Measurements from ENCODE around the gene SCAF4. TPM values are rescaled to one million over a fixed set of nuclear protein-coding genes. Genes with fewer than 3 reads are reported as not detected.
"Not testable (repeated sequence)": the region's sequence is repeated elsewhere in the genome, so short reads cannot be mapped to it uniquely, and the experiment has no call there.

Gene SCAF4
- total and polyA plus RNA-seq, 9 donors: 5.8 to 28.1 (median 23.8) TPM

- not testable (repeated sequence) for H3K27me3 ChIP-seq (ENCODE audit: control insufficient read depth, insufficient read depth, low read length); H3K4me1 ChIP-seq (ENCODE audit: control insufficient read depth, insufficient read depth, low read length); H3K4me3 ChIP-seq (ENCODE audit: low read length); H3K36me3 ChIP-seq (ENCODE audit: control insufficient read depth, insufficient read depth, low read length); H3K27ac ChIP-seq (ENCODE audit: low read length); DNase-seq; H3K9me3 ChIP-seq (replicated peaks; ENCODE audit: control insufficient read depth, low read depth, low read length)
- 68% methylated on average over 5 of the region's 21 CpGs for WGBS (ENCODE audit: insufficient coverage)
Observed at GRCh38 chr21:31654821-31655580, 76.9 kb downstream of the SCAF4 start.

GRCh38 chr21:31654340-31654739, 77.6 kb downstream of the SCAF4 start:
- Histone ChIP-seq H3K27me3 (ENCODE audit: control insufficient read depth, insufficient read depth, low read length) (no peaks in the 10 kb centered on the region), H3K27ac (ENCODE audit: low read length) (no peak overlapping the region), H3K4me3 (ENCODE audit: low read length) (no peak overlapping the region), H3K9me3 (replicated peaks; ENCODE audit: control insufficient read depth, low read depth, low read length) (no peaks in the 10 kb centered on the region), H3K36me3 (ENCODE audit: control insufficient read depth, insufficient read depth, low read length) (no peaks in the 10 kb centered on the region), H3K4me1 (ENCODE audit: control insufficient read depth, insufficient read depth, low read length) (no peaks in the 10 kb centered on the region)
- 90% methylated on average over 19 of the region's 20 CpGs for WGBS (ENCODE audit: insufficient coverage)
- DNase-seq: no peak

GRCh38 chr21:31651491-31651890, 80.4 kb downstream of the SCAF4 start:
- not testable (repeated sequence) for H3K27ac ChIP-seq (ENCODE audit: low read length)
- WGBS (ENCODE audit: insufficient coverage): no CpG with 5 or more reads among the region's 4 CpGs

GRCh38 chr21:31650930-31651329, 81.0 kb downstream of the SCAF4 start:
- Histone ChIP-seq H3K27ac (ENCODE audit: low read length) (no peak overlapping the region), H3K36me3 (ENCODE audit: control insufficient read depth, insufficient read depth, low read length) (no peaks in the 10 kb centered on the region), H3K27me3 (ENCODE audit: control insufficient read depth, insufficient read depth, low read length) (no peaks in the 10 kb centered on the region), H3K4me1 (ENCODE audit: control insufficient read depth, insufficient read depth, low read length) (no peaks in the 10 kb centered on the region), H3K9me3 (replicated peaks; ENCODE audit: control insufficient read depth, low read depth, low read length) (no peaks in the 10 kb centered on the region), H3K4me3 (ENCODE audit: low read length) (no peak overlapping the region)
- no CpG with 5 or more reads among the region's 3 CpGs for WGBS (ENCODE audit: insufficient coverage)
- no peak for DNase-seq

More at GRCh38 chr21:31651491-31651890, 80.4 kb downstream of the SCAF4 start:
- not testable (repeated sequence) for H3K36me3 ChIP-seq (ENCODE audit: control insufficient read depth, insufficient read depth, low read length); DNase-seq; H3K4me1 ChIP-seq (ENCODE audit: control insufficient read depth, insufficient read depth, low read length); H3K9me3 ChIP-seq (replicated peaks; ENCODE audit: control insufficient read depth, low read depth, low read length); H3K27me3 ChIP-seq (ENCODE audit: control insufficient read depth, insufficient read depth, low read length); H3K4me3 ChIP-seq (ENCODE audit: low read length)

- no peak for DNase-seq
- Histone ChIP-seq H3K4me1 (ENCODE audit: control insufficient read depth, insufficient read depth, low read length) (no peaks in the 10 kb centered on the region), H3K27me3 (ENCODE audit: control insufficient read depth, insufficient read depth, low read length) (no peaks in the 10 kb centered on the region), H3K9me3 (replicated peaks; ENCODE audit: control insufficient read depth, low read depth, low read length) (no peaks in the 10 kb centered on the region), H3K4me3 (ENCODE audit: low read length) (no peak overlapping the region), H3K27ac (ENCODE audit: low read length) (no peak overlapping the region), H3K36me3 (ENCODE audit: control insufficient read depth, insufficient read depth, low read length) (no peaks in the 10 kb centered on the region)
- WGBS (ENCODE audit: insufficient coverage): no CpG with 5 or more reads among the region's 3 CpGs
Observed at GRCh38 chr21:31647650-31648049, 84.3 kb downstream of the SCAF4 start.

GRCh38 chr21:31644643-31645042, 87.3 kb downstream of the SCAF4 start:
- no peaks in the 10 kb centered on the region for H3K36me3 ChIP-seq (ENCODE audit: control insufficient read depth, insufficient read depth, low read length)
- H3K27ac ChIP-seq (ENCODE audit: low read length): no peak overlapping the region
- no peaks in the 10 kb centered on the region for H3K27me3 ChIP-seq (ENCODE audit: control insufficient read depth, insufficient read depth, low read length)
- H3K4me3 ChIP-seq (ENCODE audit: low read length): no peak overlapping the region
- H3K9me3 ChIP-seq (replicated peaks; ENCODE audit: control insufficient read depth, low read depth, low read length): peaks cover 2% of the 10 kb centered on the region
- no peak for DNase-seq
- no peaks in the 10 kb centered on the region for H3K4me1 ChIP-seq (ENCODE audit: control insufficient read depth, insufficient read depth, low read length)
- 70% methylated on average over 2 of the region's 4 CpGs for WGBS (ENCODE audit: insufficient coverage)

- H3K4me3 ChIP-seq (ENCODE audit: low read length): no peak overlapping the region
- H3K36me3 ChIP-seq (ENCODE audit: control insufficient read depth, insufficient read depth, low read length): no peaks in the 10 kb centered on the region
- 88% methylated on average over 12 of the region's 12 CpGs for WGBS (ENCODE audit: insufficient coverage)
Observed at GRCh38 chr21:31641416-31641922, 90.4 kb downstream of the SCAF4 start.

GRCh38 chr21:31636874-31637273, 95.0 kb downstream of the SCAF4 start:
- H3K9me3 ChIP-seq (replicated peaks; ENCODE audit: control insufficient read depth, low read depth, low read length): peaks cover 2% of the 10 kb centered on the region
- WGBS (ENCODE audit: insufficient coverage): no CpG with 5 or more reads among the region's 2 CpGs
- no peak for DNase-seq
- no peaks in the 10 kb centered on the region for H3K36me3 ChIP-seq (ENCODE audit: control insufficient read depth, insufficient read depth, low read length)
- H3K4me3 ChIP-seq (ENCODE audit: low read length): no peak overlapping the region
- H3K27me3 ChIP-seq (ENCODE audit: control insufficient read depth, insufficient read depth, low read length): no peaks in the 10 kb centered on the region
- no peaks in the 10 kb centered on the region for H3K4me1 ChIP-seq (ENCODE audit: control insufficient read depth, insufficient read depth, low read length)
- H3K27ac ChIP-seq (ENCODE audit: low read length): no peak overlapping the region

More at GRCh38 chr21:31641416-31641922, 90.4 kb downstream of the SCAF4 start:
- peaks cover 5% of the 10 kb centered on the region for H3K9me3 ChIP-seq (replicated peaks; ENCODE audit: control insufficient read depth, low read depth, low read length)
- DNase-seq: no peak
- H3K27ac ChIP-seq (ENCODE audit: low read length): no peak overlapping the region
- H3K4me1 ChIP-seq (ENCODE audit: control insufficient read depth, insufficient read depth, low read length): no peaks in the 10 kb centered on the region
- no peaks in the 10 kb centered on the region for H3K27me3 ChIP-seq (ENCODE audit: control insufficient read depth, insufficient read depth, low read length)

GRCh38 chr21:31634993-31635392, 96.9 kb downstream of the SCAF4 start:
- H3K27ac ChIP-seq (ENCODE audit: low read length): no peak overlapping the region
- H3K9me3 ChIP-seq (replicated peaks; ENCODE audit: control insufficient read depth, low read depth, low read length): peaks cover 2% of the 10 kb centered on the region
- H3K4me1 ChIP-seq (ENCODE audit: control insufficient read depth, insufficient read depth, low read length): no peaks in the 10 kb centered on the region
- no peaks in the 10 kb centered on the region for H3K36me3 ChIP-seq (ENCODE audit: control insufficient read depth, insufficient read depth, low read length)
- no peak for DNase-seq
- H3K4me3 ChIP-seq (ENCODE audit: low read length): no peak overlapping the region
- H3K27me3 ChIP-seq (ENCODE audit: control insufficient read depth, insufficient read depth, low read length): no peaks in the 10 kb centered on the region
- WGBS (ENCODE audit: insufficient coverage): no CpG with 5 or more reads among the region's 3 CpGs

GRCh38 chr21:31631881-31632280, 100.0 kb downstream of the SCAF4 start:
- WGBS (ENCODE audit: insufficient coverage): 100% methylated on average over 2 of the region's 6 CpGs
- not testable (repeated sequence) for H3K27me3 ChIP-seq (ENCODE audit: control insufficient read depth, insufficient read depth, low read length); H3K36me3 ChIP-seq (ENCODE audit: control insufficient read depth, insufficient read depth, low read length)

More at GRCh38 chr21:31631881-31632280, 100.0 kb downstream of the SCAF4 start:
- not testable (repeated sequence) for H3K4me1 ChIP-seq (ENCODE audit: control insufficient read depth, insufficient read depth, low read length); H3K27ac ChIP-seq (ENCODE audit: low read length); H3K9me3 ChIP-seq (replicated peaks; ENCODE audit: control insufficient read depth, low read depth, low read length); DNase-seq; H3K4me3 ChIP-seq (ENCODE audit: low read length)

Data from muscle of leg (tissue), 11 donors.